GM12878 (cell line): Measurements from ENCODE around the gene MORC1. TPM values are rescaled to one million over a fixed set of nuclear protein-coding genes. Genes with fewer than 3 reads are reported as not detected.

Source experiments
- ATAC-seq: fragments of 200-7000 bp; cut with Tn5 transposase; 3 replicates; pipeline ENCODE4 v1.9.1; 2020; ENCODE audit warnings: mild to moderate bottlenecking, moderate library complexity
- BruUV-seq: library from RNA; stranded (reverse); fragments of 400-500 nt; replicated peaks from 2 replicates; lab custom pipeline; 2021; lab: Mats Ljungman, UMichigan
- CTCF ChIA-PET: fragments of 300-600 bp; sonication (Branson Sonifier 250); formaldehyde crosslinking; extraction: SDS; loops from one replicate; lab custom pipeline; 2021; ENCODE audit warnings: inconsistent platforms; lab: Yijun Ruan, JAX
- POLR2A ChIA-PET: fragments of 350-600 bp; formaldehyde crosslinking; extraction: SDS; loops from one replicate; lab custom pipeline; 2021; ENCODE audit warnings: inconsistent platforms; lab: Charles Lee
- RAD21 ChIA-PET: fragments of 300-600 bp; sonication (Branson Sonifier 250); formaldehyde crosslinking; loops from one replicate; lab custom pipeline; 2023; ENCODE audit warnings: antibody characterized with exemption; ENCODE audit not compliant: unreplicated experiment; lab: Charles Lee
- SMC1A ChIA-PET: fragments of 300-600 bp; sonication (Branson Sonifier 250); formaldehyde crosslinking; loops from one replicate; lab custom pipeline; 2023; ENCODE audit not compliant: unreplicated experiment, uncharacterized antibody; lab: Charles Lee
- DNase-seq: peaks from one replicate; pipeline ENCODE4 v3.0.0-alpha.2; 2011; ENCODE audit warnings: low read depth, low spot score
- FAIRE-seq: peaks from 3 replicates; lab custom pipeline; 2011; peaks lifted over from hg19 to GRCh38; lab: Jason Lieb, UNC
- H2AFZ ChIP-seq: 2 replicates; pipeline ENCODE4 v1.6.0; 2011; ENCODE audit warnings: low read depth, low read length, control low read depth; ENCODE audit not compliant: control insufficient read depth
- H3K27ac ChIP-seq: 2 replicates; pipeline ENCODE4 v1.5.1; 2011; ENCODE audit warnings: control low read depth; ENCODE audit not compliant: control insufficient read depth, insufficient read depth
- H3K27me3 ChIP-seq, 2 experiments: replicated peaks in 1 of 2; 2 replicates each; pipeline versions ENCODE4 v1.6.0 to v1.6.1; 2011; ENCODE audit warnings: low read length in 1 of 2; ENCODE audit not compliant: control insufficient read depth in 2 of 2, insufficient read depth in 2 of 2
- H3K36me3 ChIP-seq, 2 experiments: 2 replicates each; pipeline ENCODE4 v1.5.1; 2011; ENCODE audit warnings: low read length in 1 of 2; ENCODE audit not compliant: control insufficient read depth in 2 of 2, insufficient read depth in 2 of 2
- H3K4me1 ChIP-seq: 2 replicates; pipeline ENCODE4 v1.6.1; 2011; ENCODE audit warnings: mild to moderate bottlenecking, low read length, moderate library complexity, mixed read lengths; ENCODE audit not compliant: control insufficient read depth, insufficient read depth
- H3K4me2 ChIP-seq: 2 replicates; pipeline ENCODE4 v1.6.0; 2011; ENCODE audit warnings: control low read depth; ENCODE audit not compliant: control insufficient read depth, insufficient read depth
- H3K4me3 ChIP-seq: fragments of 200-600 bp; sonication (generic); 2 replicates; pipeline ENCODE4 v1.5.1; 2016
- H3K79me2 ChIP-seq: 2 replicates; pipeline ENCODE4 v1.6.0; 2011; ENCODE audit warnings: low read length; ENCODE audit not compliant: control insufficient read depth, insufficient read depth
- H3K9ac ChIP-seq: 2 replicates; pipeline ENCODE4 v1.8.0; 2011; ENCODE audit warnings: low read length, control low read depth, mixed read lengths; ENCODE audit not compliant: control insufficient read depth, insufficient read depth
- H3K9me3 ChIP-seq: replicated peaks from 3 replicates; pipeline ENCODE4 v1.5.1; 2011; ENCODE audit warnings: mild to moderate bottlenecking, low read length; ENCODE audit not compliant: control insufficient read depth, insufficient read depth
- H4K20me1 ChIP-seq: 2 replicates; pipeline ENCODE4 v1.6.0; 2011; ENCODE audit not compliant: control insufficient read depth, insufficient read depth
- CHD2 ChIP-seq: IDR thresholded peaks from 2 replicates; pipeline ENCODE4 v1.6.1; 2011; ENCODE audit warnings: low read depth, low read length, improper control_type of control experiment, borderline replicate concordance
- CHD4 ChIP-seq: fragments of 200-600 bp; sonication (generic); IDR thresholded peaks from 2 replicates; pipeline ENCODE4 v1.6.1; 2016; ENCODE audit warnings: mild to moderate bottlenecking
- JUNB ChIP-seq: IDR thresholded peaks from 2 replicates; pipeline ENCODE4 v1.6.1; 2016; ENCODE audit warnings: antibody characterized with exemption, mild to moderate bottlenecking
- NFIC ChIP-seq: IDR thresholded peaks from 2 replicates; pipeline ENCODE4 v1.6.1; 2012; ENCODE audit warnings: low read depth, mild to moderate bottlenecking, inconsistent platforms, low read length, moderate library complexity
- PAX5 ChIP-seq: IDR thresholded peaks from 2 replicates; pipeline ENCODE4 v1.6.1; 2011; ENCODE audit warnings: low read depth, low read length, borderline replicate concordance
- RELA ChIP-seq: fragments of 450-650 bp; IDR thresholded peaks from 2 replicates; pipeline ENCODE4 v1.8.0; 2014; ENCODE audit warnings: borderline replicate concordance; ENCODE audit not compliant: partially characterized antibody
- SMAD1 ChIP-seq: fragments of 450-650 bp; IDR thresholded peaks from 2 replicates; pipeline ENCODE4 v1.6.1; 2018; ENCODE audit warnings: mild to moderate bottlenecking, low read depth; ENCODE audit not compliant: partially characterized antibody
- TARDBP ChIP-seq: IDR thresholded peaks from 2 replicates; pipeline ENCODE4 v1.6.1; 2016; ENCODE audit warnings: borderline replicate concordance
- YBX1 ChIP-seq: fragments of 450-650 bp; IDR thresholded peaks from 2 replicates; pipeline ENCODE4 v1.6.1; 2016; ENCODE audit warnings: antibody characterized with exemption
- ZNF217 ChIP-seq: fragments of 450-650 bp; IDR thresholded peaks from 2 replicates; pipeline ENCODE4 v1.6.1; 2017; ENCODE audit warnings: antibody characterized with exemption, mild to moderate bottlenecking
- WGBS: methylation state at CpG from one replicate; pipeline ENCODE4 v1.1.6; 2016; ENCODE audit warnings: low lambda C conversion rate; ENCODE audit not compliant: insufficient replicate concordance, insufficient coverage; ENCODE audit errors: missing lambda C conversion rate; 5-methylcytosine and 5-hydroxymethylcytosine counted together
- in situ Hi-C: fragments of 300-500 bp; cut with MboI; formaldehyde crosslinking; loops from 9 replicates; pipeline ENCODE4 v1.14.3; 2018; ENCODE audit warnings: mixed read lengths
- intact Hi-C: fragments of 100-400 bp; cut with micrococcal nuclease; formaldehyde crosslinking; loops from one replicate; pipeline ENCODE4 v1.14.2; 2022; ENCODE audit not compliant: unreplicated experiment
- polyA plus RNA-seq, 11 experiments: library from polyadenylated mRNA; depleted of rRNA in 4 of 11; unstranded in 6 of 11; stranded (reverse) in 5 of 11; fragments of >200 nt; fragmentation: Nextera tagmentation in 4 of 11; fragmentation: Illumina TruSeq in 1 of 11; extraction: Ambion mirVana in 4 of 11; extraction: Trizol in 1 of 11; gene quantifications; 1 replicate in 1 of 11; 2 replicates in 10 of 11; pipeline versions ENCODE4 v1.2.1 to v1.2.3, GENCODE V29; 2011 to 2016; ENCODE audit warnings: inconsistent platforms in 2 of 11, missing spikeins in 2 of 11, low read depth in 1 of 11
- total RNA-seq, 4 experiments: library from RNA; depleted of rRNA in 3 of 4; stranded (reverse); fragments of >200 nt in 3 of 4; fragmentation: Illumina TruSeq in 1 of 4; extraction: Trizol in 1 of 4; gene quantifications; 2 replicates each; pipeline versions ENCODE4 v1.2.1 to v1.2.3, GENCODE V29; 2013 to 2021
- TF ChIP-seq, protein P1 (sequence below): fragments of 450-650 bp; IDR thresholded peaks from 2 replicates; pipeline ENCODE4 v1.6.1; 2017; ENCODE audit warnings: mild to moderate bottlenecking

Gene MORC1
- total and polyA plus RNA-seq, 10 of the 15 experiments (the other 5 are each of a cell fraction or from before 2014, with no cell fraction given) = 0.18 TPM; not detected in 9

DNA sequence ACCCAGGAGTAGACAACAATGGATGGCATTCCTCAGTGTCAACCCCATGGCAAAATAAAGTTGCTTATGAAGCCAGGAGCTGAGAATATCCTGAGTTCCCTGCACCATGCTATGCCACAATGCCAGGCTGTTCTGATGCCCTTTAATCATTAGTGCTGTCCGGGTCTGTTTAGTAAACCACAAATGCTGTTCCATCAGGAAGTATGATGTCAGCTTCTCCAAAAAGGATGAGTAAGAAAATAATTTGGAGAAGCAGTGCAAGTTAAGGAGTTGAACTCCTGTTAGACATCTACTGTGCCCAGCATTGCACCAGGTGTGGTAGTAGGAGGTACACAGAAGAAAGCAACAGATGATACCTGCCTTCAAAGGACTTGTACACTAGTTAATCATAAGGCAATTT is 96.4 kb downstream of the MORC1 start:
- no peak for DNase-seq
- Histone ChIP-seq H3K9ac (no peak overlapping the region), H3K4me1 (no peaks in the 10 kb centered on the region), H2AFZ (no peak overlapping the region), H3K4me2 (no peak overlapping the region), H3K36me3 (no peaks in the 10 kb centered on the region), H3K4me3 (no peak overlapping the region), H3K79me2 (no peaks in the 10 kb centered on the region), H3K27ac (no peak overlapping the region), H3K9me3 (no peaks in the 10 kb centered on the region), H4K20me1 (no peaks in the 10 kb centered on the region), H3K27me3 (no peaks in the 10 kb centered on the region)
- TF ChIP-seq NFIC = no peak
- TF ChIP-seq JUNB = no peak
- TF ChIP-seq PAX5 = no peak
- no peak for TF ChIP-seq RELA
- TF ChIP-seq CHD4 = no peak
- TF ChIP-seq SMAD1 = no peak
- no peak for TF ChIP-seq ZNF217
- no peak for TF ChIP-seq TARDBP
- TF ChIP-seq, protein P1, sequence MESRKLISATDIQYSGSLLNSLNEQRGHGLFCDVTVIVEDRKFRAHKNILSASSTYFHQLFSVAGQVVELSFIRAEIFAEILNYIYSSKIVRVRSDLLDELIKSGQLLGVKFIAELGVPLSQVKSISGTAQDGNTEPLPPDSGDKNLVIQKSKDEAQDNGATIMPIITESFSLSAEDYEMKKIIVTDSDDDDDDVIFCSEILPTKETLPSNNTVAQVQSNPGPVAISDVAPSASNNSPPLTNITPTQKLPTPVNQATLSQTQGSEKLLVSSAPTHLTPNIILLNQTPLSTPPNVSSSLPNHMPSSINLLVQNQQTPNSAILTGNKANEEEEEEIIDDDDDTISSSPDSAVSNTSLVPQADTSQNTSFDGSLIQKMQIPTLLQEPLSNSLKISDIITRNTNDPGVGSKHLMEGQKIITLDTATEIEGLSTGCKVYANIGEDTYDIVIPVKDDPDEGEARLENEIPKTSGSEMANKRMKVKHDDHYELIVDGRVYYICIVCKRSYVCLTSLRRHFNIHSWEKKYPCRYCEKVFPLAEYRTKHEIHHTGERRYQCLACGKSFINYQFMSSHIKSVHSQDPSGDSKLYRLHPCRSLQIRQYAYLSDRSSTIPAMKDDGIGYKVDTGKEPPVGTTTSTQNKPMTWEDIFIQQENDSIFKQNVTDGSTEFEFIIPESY = no peak
- no peak for TF ChIP-seq CHD2
- TF ChIP-seq YBX1 = no peak
- CTCF ChIA-PET = interaction anchor here (1.3 to 7.0 kb wide), 5 partner anchors 12 to 360 kb away, joined by 3 to 224 read pairs (median 24); no protein-coding TSS in a partner anchor
- WGBS = 0% methylated on average over 1 of the region's 1 CpG
- no TSS peak for BruUV-seq
- no peak for ATAC-seq
- FAIRE-seq = no peak
- intact Hi-C loops (loop anchor here (10.0 kb wide), 2 partner anchors 203 to 537 kb away; no protein-coding TSS in a partner anchor), in situ Hi-C loops (loop anchor here (5.0 kb wide), 1 partner anchor 61 kb away; no protein-coding TSS in a partner anchor)
- SMC1A ChIA-PET = interaction anchor here (6.5 kb wide), 1 partner anchor 60 kb away, joined by 127 read pairs; no protein-coding TSS in a partner anchor
- RAD21 ChIA-PET = interaction anchor here (0.9 kb wide), 1 partner anchor 59 kb away, joined by 4 read pairs; no protein-coding TSS in a partner anchor
- POLR2A ChIA-PET = no interaction called here
